Epithelial cell of proximal tubule (primary cell): ENCODE results near the gene SLC10A7. TPM values are rescaled to one million over a fixed set of nuclear protein-coding genes. Genes with fewer than 3 reads are reported as not detected.

Experiments
- DNase-seq: peaks from one replicate; pipeline ENCODE4 v3.0.0-alpha.2; 2011; ENCODE audit warnings: low read depth
- H3K4me3 ChIP-seq: 2 replicates; pipeline ENCODE4 v1.5.1; 2011; ENCODE audit warnings: low read depth, mild to moderate bottlenecking, low read length
- CTCF ChIP-seq: conservative IDR thresholded peaks from 2 replicates; pipeline ENCODE4 v1.5.1; 2012; ENCODE audit warnings: low read depth, mild to moderate bottlenecking, low read length
- total RNA-seq: library from RNA; depleted of rRNA; stranded (reverse); fragments of >200 nt; gene quantifications from 2 replicates; pipeline ENCODE4 v1.2.3, GENCODE V29; 2015

Gene SLC10A7
- total RNA-seq, 1 donor from 2014 or later: 3.8 TPM

GRCh38 chr4:146525754-146526153 is 4.0 kb upstream of the SLC10A7 start:
- no peak for TF ChIP-seq CTCF

GRCh38 chr4:146524663-146525062 is 2.9 kb upstream of the SLC10A7 start:
- TF ChIP-seq CTCF: no peak
- no peak overlapping the region for H3K4me3 ChIP-seq
- no peak for DNase-seq

More at GRCh38 chr4:146525754-146526153, 4.0 kb upstream of the SLC10A7 start:
- DNase-seq: no peak
- H3K4me3 ChIP-seq: no peak overlapping the region

- no peak for DNase-seq
- TF ChIP-seq CTCF: no peak
- H3K4me3 ChIP-seq: peak overlapping the region; percentile 97
These were observed 1.1 kb upstream of the SLC10A7 start for GRCh38 chr4:146522869-146523205.

- no peak for TF ChIP-seq CTCF
- DNase-seq: no peak
- peak overlapping the region; percentile 97 for H3K4me3 ChIP-seq
These were observed 543 bp upstream of the SLC10A7 start for GRCh38 chr4:146522098-146522868.

GRCh38 chr4:146520896-146521540 is 722 bp downstream of the SLC10A7 start:
- TF ChIP-seq CTCF: no peak
- peak overlapping the region; percentile 97 for H3K4me3 ChIP-seq
- no peak for DNase-seq

- H3K4me3 ChIP-seq: no peak overlapping the region
- no peak for TF ChIP-seq CTCF
- no peak for DNase-seq
These were observed 6.9 kb downstream of the SLC10A7 start for GRCh38 chr4:146514651-146515357.
